GM12801 (cell line): ENCODE data around the gene PIGQ.

Experiments used
- CTCF ChIP-seq: IDR thresholded peaks from one replicate; pipeline ENCODE4 v1.5.1; 2011; ENCODE audit warnings: control low read depth; ENCODE audit not compliant: insufficient read length; ENCODE audit errors: extremely low read depth

PIGQ gene

GRCh38 chr16:583815-584591 lies 14.2 kb downstream of the PIGQ start:
- no peak for TF ChIP-seq CTCF

GRCh38 chr16:585351-585750 lies 15.6 kb downstream of the PIGQ start:
- no peak for TF ChIP-seq CTCF

- no peak for TF ChIP-seq CTCF
Observed at GRCh38 chr16:586047-586644, 16.4 kb downstream of the PIGQ start.

- no peak for TF ChIP-seq CTCF
Observed at GRCh38 chr16:586645-587590, 17.1 kb downstream of the PIGQ start.

- no peak for TF ChIP-seq CTCF
Observed at GRCh38 chr16:588639-588888, 18.8 kb downstream of the PIGQ start.

- no peak for TF ChIP-seq CTCF
Observed at GRCh38 chr16:588889-589657, 19.3 kb downstream of the PIGQ start.
